B cell (primary cell): Measurements from ENCODE around the gene LTO1. TPM values are rescaled to one million over a fixed set of nuclear protein-coding genes. Genes with fewer than 3 reads are reported as not detected.

ENCODE experiments used
- ATAC-seq: fragments of 200-7000 bp; cut with Tn5 transposase; one replicate; pipeline ENCODE4 v1.10.0; 2021; ENCODE audit warnings: low read depth, mild to moderate bottlenecking, moderate number of reproducible peaks, moderate library complexity
- CTCF ChIA-PET: fragments of 350-600 bp; sonication (Branson Sonifier 250); formaldehyde crosslinking; loops from one replicate; lab custom pipeline; 2021; ENCODE audit warnings: antibody characterized with exemption, inconsistent platforms; lab: Charles Lee
- POLR2A ChIA-PET: fragments of 350-600 bp; sonication (Branson Sonifier 250); formaldehyde crosslinking; loops from one replicate; lab custom pipeline; 2021; ENCODE audit warnings: antibody characterized with exemption; lab: Charles Lee
- DNase-seq: peaks from one replicate; pipeline ENCODE4 v3.0.0; 2013
- H2AFZ ChIP-seq: 2 replicates; pipeline ENCODE4 v1.6.1; 2012; ENCODE audit warnings: mild to moderate bottlenecking, low read depth, low read length; ENCODE audit not compliant: insufficient read depth, poor library complexity, severe bottlenecking
- H3K27ac ChIP-seq, 2 donors: 1 replicate in 1 of 2; 2 replicates in 1 of 2; pipeline ENCODE4 v1.5.1; 2012 to 2013; ENCODE audit warnings: low read length in 2 of 2, mild to moderate bottlenecking in 2 of 2, moderate library complexity in 1 of 2
- H3K27me3 ChIP-seq, 4 experiments: fragments of 200-600 bp in 1 of 4; sonication (generic) in 1 of 4; replicated peaks in 1 of 4; 1 replicate in 2 of 4; 2 replicates in 2 of 4; pipeline versions ENCODE4 v1.6.1 to v1.7.0; 2013 to 2016; ENCODE audit warnings: low read length in 3 of 4, mild to moderate bottlenecking in 2 of 4, mixed read lengths in 1 of 4, moderate library complexity in 1 of 4; ENCODE audit not compliant: insufficient read depth in 4 of 4, control insufficient read depth in 3 of 4; ENCODE audit errors: control extremely low read depth in 1 of 4
- H3K36me3 ChIP-seq, 2 experiments: replicated peaks in 1 of 2; 1 replicate in 1 of 2; 2 replicates in 1 of 2; pipeline versions ENCODE4 v1.6.1 to v1.7.1; 2013; ENCODE audit warnings: low read length in 1 of 2; ENCODE audit not compliant: insufficient read depth in 2 of 2, control insufficient read depth in 1 of 2; ENCODE audit errors: control extremely low read depth in 1 of 2, extremely low read depth in 1 of 2
- H3K4me1 ChIP-seq, 2 donors: fragments of 200-600 bp in 1 of 2; sonication (generic) in 1 of 2; 1 replicate in 1 of 2; 2 replicates in 1 of 2; pipeline versions ENCODE4 v1.5.1 to v1.6.1; 2013 to 2017; ENCODE audit warnings: low read length in 2 of 2; ENCODE audit not compliant: control insufficient read depth in 2 of 2, insufficient read depth in 2 of 2
- H3K4me2 ChIP-seq: replicated peaks from 2 replicates; pipeline ENCODE3; 2012; ENCODE audit warnings: mild to moderate bottlenecking, low read depth, low read length; ENCODE audit not compliant: poor library complexity, severe bottlenecking
- H3K4me3 ChIP-seq, 5 experiments: fragments of 200-600 bp in 1 of 5; sonication (generic) in 1 of 5; 1 replicate in 3 of 5; 2 replicates in 2 of 5; pipeline versions ENCODE4 v1.5.1 to v1.7.0; 2011 to 2016; ENCODE audit warnings: low read length in 4 of 5, mild to moderate bottlenecking in 4 of 5, low read depth in 2 of 5, control low read depth in 1 of 5, moderate library complexity in 1 of 5; ENCODE audit not compliant: insufficient read depth in 1 of 5; ENCODE audit errors: control extremely low read depth in 1 of 5, extremely low read depth in 1 of 5
- H3K79me2 ChIP-seq: fragments of 200-600 bp; sonication (generic); one replicate; pipeline ENCODE4 v1.6.0; 2016; ENCODE audit warnings: low read length; ENCODE audit not compliant: control insufficient read depth, insufficient read depth
- H3K9ac ChIP-seq: fragments of 200-600 bp; sonication (generic); 2 replicates; pipeline ENCODE4 v1.6.1; 2017; ENCODE audit warnings: mild to moderate bottlenecking, low read length, moderate library complexity
- H3K9me3 ChIP-seq, 3 donors: one replicate each; pipeline versions ENCODE4 v1.6.1 to v1.7.1; 2013; ENCODE audit warnings: low read length in 2 of 3; ENCODE audit not compliant: control insufficient read depth in 2 of 3, insufficient read depth in 1 of 3; ENCODE audit errors: control extremely low read depth in 1 of 3
- H4K20me1 ChIP-seq: 2 replicates; pipeline ENCODE4 v1.6.0; 2012; ENCODE audit warnings: mild to moderate bottlenecking, low read length; ENCODE audit not compliant: insufficient read depth, control insufficient read depth, poor library complexity, severe bottlenecking
- H3K27ac Mint-ChIP-seq: one replicate; pipeline ENCODE4 v1.8.0; 2021; ENCODE audit warnings: mixed read lengths
- H3K27me3 Mint-ChIP-seq: one replicate; pipeline ENCODE4 v1.8.0; 2021; ENCODE audit warnings: mixed read lengths
- H3K4me1 Mint-ChIP-seq: one replicate; pipeline ENCODE4 v1.8.0; 2021; ENCODE audit warnings: mixed read lengths
- H3K4me3 Mint-ChIP-seq: one replicate; pipeline ENCODE4 v1.8.0; 2021; ENCODE audit warnings: mixed read lengths
- H3K9me3 Mint-ChIP-seq: one replicate; pipeline ENCODE4 v1.8.0; 2022; ENCODE audit warnings: mixed read lengths; ENCODE audit not compliant: insufficient read depth
- EZH2 ChIP-seq: IDR thresholded peaks from 2 replicates; pipeline ENCODE4 v1.6.1; 2012; ENCODE audit warnings: borderline replicate concordance, low read depth, mild to moderate bottlenecking, moderate library complexity, low read length; ENCODE audit not compliant: insufficient read depth, poor library complexity, severe bottlenecking
- WGBS: methylation state at CpG from one replicate; pipeline ENCODE4 v1.1.5; 2013; ENCODE audit warnings: missing lambda C conversion rate; ENCODE audit not compliant: insufficient coverage; 5-methylcytosine and 5-hydroxymethylcytosine counted together
- intact Hi-C: fragments of 100-400 bp; cut with micrococcal nuclease; formaldehyde crosslinking; loops from one replicate; pipeline ENCODE4 v1.10.0; 2022
- polyA plus RNA-seq: library from polyadenylated mRNA; depleted of rRNA; stranded (reverse); fragments of >200 nt; gene quantifications from 2 replicates; pipeline ENCODE4 v1.2.3, GENCODE V29; 2012
- total RNA-seq, 2 donors: library from RNA; stranded (reverse); fragments of 120-200 nt in 1 of 2; gene quantifications; 1 replicate in 1 of 2; 2 replicates in 1 of 2; pipeline versions ENCODE4 v1.2.3 to v1.2.4, GENCODE V29; 2013 to 2022
- TF ChIP-seq, protein P1 (sequence below): fragments of 200-600 bp; IDR thresholded peaks from one replicate; pipeline ENCODE4 v1.8.0; 2022; ENCODE audit warnings: antibody characterized with exemption, mild to moderate bottlenecking

The LTO1 gene
- total and polyA plus RNA-seq, 2 donors (not counting 1 experiment from before 2014, with no cell fraction given) = 44.4 to 68.8 TPM

DNA sequence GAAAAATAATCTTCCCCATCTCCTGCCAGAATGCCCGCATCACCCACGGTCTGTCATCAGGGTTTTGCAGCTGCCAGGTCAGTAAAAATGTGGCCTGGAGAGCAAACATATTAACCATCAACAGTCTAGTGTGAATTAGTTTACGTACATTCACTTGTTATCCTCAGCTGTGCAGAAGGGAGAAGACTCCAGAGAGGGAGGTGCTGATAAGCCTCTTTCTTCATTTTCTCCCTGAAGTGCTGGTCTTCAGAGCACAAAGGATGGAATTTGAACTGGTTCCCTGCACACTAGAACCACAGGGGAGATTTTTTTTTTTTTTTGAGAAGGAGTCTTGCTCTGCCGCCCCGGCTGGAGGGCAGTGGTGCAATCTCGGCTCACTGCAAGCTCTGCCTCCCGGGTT, 20.4 kb upstream of the LTO1 start:
- Histone ChIP-seq H3K27ac (no peak overlapping the region), H3K27me3 (peaks cover 0 to 42% (median 22%) of the 10 kb centered on the region in 4 experiments), H3K9ac (no peak overlapping the region), H4K20me1 (no peaks in the 10 kb centered on the region), H3K36me3 (no peaks in the 10 kb centered on the region), H3K79me2 (no peaks in the 10 kb centered on the region), H3K9me3 (no peaks in the 10 kb centered on the region), H3K4me2 (no peak overlapping the region), H3K4me3 (no peak overlapping the region), H3K4me1 (peaks cover 8 to 9% of the 10 kb centered on the region in 2 donors), H2AFZ (no peak overlapping the region)
- intact Hi-C loops = no loop called here
- ATAC-seq (no peak), DNase-seq (no peak)
- peaks cover 4% of the 10 kb centered on the region for H3K9me3 Mint-ChIP-seq
- WGBS = 92% methylated on average over 2 of the region's 7 CpGs
- no peak overlapping the region for H3K4me3 Mint-ChIP-seq
- no peak overlapping the region for H3K27ac Mint-ChIP-seq
- POLR2A ChIA-PET = no interaction called here
- CTCF ChIA-PET = no interaction called here
- H3K4me1 Mint-ChIP-seq = peaks cover 7% of the 10 kb centered on the region
- peaks cover 52% of the 10 kb centered on the region for H3K27me3 Mint-ChIP-seq
- no peak for TF ChIP-seq EZH2
- TF ChIP-seq, protein P1, sequence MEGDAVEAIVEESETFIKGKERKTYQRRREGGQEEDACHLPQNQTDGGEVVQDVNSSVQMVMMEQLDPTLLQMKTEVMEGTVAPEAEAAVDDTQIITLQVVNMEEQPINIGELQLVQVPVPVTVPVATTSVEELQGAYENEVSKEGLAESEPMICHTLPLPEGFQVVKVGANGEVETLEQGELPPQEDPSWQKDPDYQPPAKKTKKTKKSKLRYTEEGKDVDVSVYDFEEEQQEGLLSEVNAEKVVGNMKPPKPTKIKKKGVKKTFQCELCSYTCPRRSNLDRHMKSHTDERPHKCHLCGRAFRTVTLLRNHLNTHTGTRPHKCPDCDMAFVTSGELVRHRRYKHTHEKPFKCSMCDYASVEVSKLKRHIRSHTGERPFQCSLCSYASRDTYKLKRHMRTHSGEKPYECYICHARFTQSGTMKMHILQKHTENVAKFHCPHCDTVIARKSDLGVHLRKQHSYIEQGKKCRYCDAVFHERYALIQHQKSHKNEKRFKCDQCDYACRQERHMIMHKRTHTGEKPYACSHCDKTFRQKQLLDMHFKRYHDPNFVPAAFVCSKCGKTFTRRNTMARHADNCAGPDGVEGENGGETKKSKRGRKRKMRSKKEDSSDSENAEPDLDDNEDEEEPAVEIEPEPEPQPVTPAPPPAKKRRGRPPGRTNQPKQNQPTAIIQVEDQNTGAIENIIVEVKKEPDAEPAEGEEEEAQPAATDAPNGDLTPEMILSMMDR = no peak

DNA sequence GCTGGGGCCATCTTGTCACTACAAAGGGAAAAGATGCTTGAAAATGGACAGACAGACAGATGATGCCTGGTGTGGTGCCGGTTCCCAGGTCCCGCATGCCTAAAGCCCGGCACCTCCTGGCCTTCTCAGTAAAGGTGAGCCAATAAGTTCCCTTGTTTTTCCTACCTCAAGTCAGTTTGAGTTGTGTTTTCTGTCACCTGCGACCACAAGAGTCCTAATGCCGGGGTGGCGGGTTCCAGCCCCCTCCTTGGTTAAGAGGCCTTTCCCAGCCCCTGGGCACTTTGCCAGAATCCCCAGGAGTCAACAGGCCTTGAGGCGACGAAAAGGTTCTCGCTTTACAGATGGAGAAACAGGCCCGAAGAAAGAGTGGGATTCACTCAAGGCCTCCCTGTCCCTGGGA, 19.6 kb upstream of the LTO1 start:
- peaks cover 8 to 9% of the 10 kb centered on the region in 2 donors for H3K4me1 ChIP-seq
- ChIA-PET POLR2A (no interaction called here), CTCF (no interaction called here)
- ATAC-seq (no peak), DNase-seq (no peak)
- H3K4me3 ChIP-seq = no peak overlapping the region
- WGBS = 88% methylated on average over 10 of the region's 10 CpGs
- no peak overlapping the region for H3K9ac ChIP-seq
- Mint-ChIP-seq H3K4me1 (peaks cover 7% of the 10 kb centered on the region), H3K27ac (no peak overlapping the region), H3K27me3 (peaks cover 54% of the 10 kb centered on the region), H3K4me3 (no peak overlapping the region), H3K9me3 (peaks cover 4% of the 10 kb centered on the region)
- no peaks in the 10 kb centered on the region for H3K9me3 ChIP-seq
- no peaks in the 10 kb centered on the region for H3K79me2 ChIP-seq
- H3K36me3 ChIP-seq = no peaks in the 10 kb centered on the region
- no peak for TF ChIP-seq EZH2
- TF ChIP-seq, protein P1 = no peak
- intact Hi-C loops = no loop called here
- H2AFZ ChIP-seq = no peak overlapping the region
- H3K4me2 ChIP-seq = no peak overlapping the region
- no peak overlapping the region for H3K27ac ChIP-seq
- H3K27me3 ChIP-seq = peaks cover 0 to 41% (median 23%) of the 10 kb centered on the region in 4 experiments
- H4K20me1 ChIP-seq = no peaks in the 10 kb centered on the region
